ENCODE results near the gene AHRR. TPM values are rescaled to one million over a fixed set of nuclear protein-coding genes. Genes with fewer than 3 reads are reported as not detected.
"Not testable (repeated sequence)": the region's sequence is repeated elsewhere in the genome, so short reads cannot be mapped to it uniquely, and the experiment has no call there.

The AHRR gene
- total RNA-seq, 1 donor = 22.5 TPM

GRCh38 chr5:307306-307705 is 14.2 kb upstream of the AHRR start:
- TF ChIP-seq, protein P1, sequence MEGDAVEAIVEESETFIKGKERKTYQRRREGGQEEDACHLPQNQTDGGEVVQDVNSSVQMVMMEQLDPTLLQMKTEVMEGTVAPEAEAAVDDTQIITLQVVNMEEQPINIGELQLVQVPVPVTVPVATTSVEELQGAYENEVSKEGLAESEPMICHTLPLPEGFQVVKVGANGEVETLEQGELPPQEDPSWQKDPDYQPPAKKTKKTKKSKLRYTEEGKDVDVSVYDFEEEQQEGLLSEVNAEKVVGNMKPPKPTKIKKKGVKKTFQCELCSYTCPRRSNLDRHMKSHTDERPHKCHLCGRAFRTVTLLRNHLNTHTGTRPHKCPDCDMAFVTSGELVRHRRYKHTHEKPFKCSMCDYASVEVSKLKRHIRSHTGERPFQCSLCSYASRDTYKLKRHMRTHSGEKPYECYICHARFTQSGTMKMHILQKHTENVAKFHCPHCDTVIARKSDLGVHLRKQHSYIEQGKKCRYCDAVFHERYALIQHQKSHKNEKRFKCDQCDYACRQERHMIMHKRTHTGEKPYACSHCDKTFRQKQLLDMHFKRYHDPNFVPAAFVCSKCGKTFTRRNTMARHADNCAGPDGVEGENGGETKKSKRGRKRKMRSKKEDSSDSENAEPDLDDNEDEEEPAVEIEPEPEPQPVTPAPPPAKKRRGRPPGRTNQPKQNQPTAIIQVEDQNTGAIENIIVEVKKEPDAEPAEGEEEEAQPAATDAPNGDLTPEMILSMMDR (IDR thresholded peaks at IDR 0.05; ENCODE audit: insufficient read depth, low read depth, low read length) = no peak
- H3K4me3 ChIP-seq (ENCODE audit: low read depth, low read length) = no peak overlapping the region
- no peak for DNase-seq (ENCODE audit: low read depth)

DNA sequence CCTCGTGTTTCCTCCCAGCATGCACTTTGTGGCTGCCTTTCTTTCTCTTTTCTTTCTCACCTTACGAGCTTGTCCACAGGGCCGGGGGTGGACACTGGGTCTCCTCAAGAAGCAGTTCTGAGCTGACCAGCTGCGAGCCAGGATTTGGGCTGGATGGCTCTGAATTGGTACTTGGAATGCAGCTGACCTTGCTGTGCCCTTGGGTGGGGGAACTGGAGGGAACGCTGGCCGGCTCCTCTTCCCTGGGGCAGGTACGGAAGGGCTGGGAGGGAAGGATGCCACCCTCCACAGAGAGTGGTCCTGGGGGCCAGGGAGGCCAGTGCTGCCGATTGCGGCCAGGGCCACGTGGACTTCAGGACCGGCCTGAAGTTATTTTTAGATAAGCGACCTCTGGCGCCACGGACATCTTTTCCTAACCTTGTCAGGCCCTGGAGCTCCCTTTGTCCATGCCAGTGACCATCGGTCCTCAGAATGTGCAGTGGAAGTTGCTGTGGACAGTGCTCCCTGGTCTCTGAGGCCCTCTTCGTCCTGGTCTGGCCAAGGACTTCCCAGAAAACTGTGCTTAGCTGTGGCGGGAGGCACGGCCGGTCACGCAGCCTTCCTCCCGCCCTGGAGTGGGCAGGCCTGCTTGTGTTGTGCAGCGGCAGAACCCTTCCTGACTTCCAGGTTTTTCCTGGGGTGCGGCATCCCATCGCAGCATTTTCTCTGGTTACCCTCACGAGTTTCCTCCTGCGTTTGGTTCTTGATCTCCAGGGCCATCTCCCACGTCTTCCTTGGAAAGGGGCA is 13.5 kb upstream of the AHRR start:
- H3K4me3 ChIP-seq (ENCODE audit: low read depth, low read length) = no peak overlapping the region
- DNase-seq (ENCODE audit: low read depth) = no peak
- TF ChIP-seq, protein P1 (IDR thresholded peaks at IDR 0.05; ENCODE audit: insufficient read depth, low read depth, low read length) = no peak

- TF ChIP-seq, protein P1 (IDR thresholded peaks at IDR 0.05; ENCODE audit: insufficient read depth, low read depth, low read length) = peak; percentile 58
- no peak overlapping the region for H3K4me3 ChIP-seq (ENCODE audit: low read depth, low read length)
- peak; percentile 68 for DNase-seq (ENCODE audit: low read depth)
Observed at GRCh38 chr5:308672-309271, 12.7 kb upstream of the AHRR start.

GRCh38 chr5:309831-310230 is 11.7 kb upstream of the AHRR start:
- DNase-seq (ENCODE audit: low read depth); H3K4me3 ChIP-seq (ENCODE audit: low read depth, low read length): not testable (repeated sequence)

DNA sequence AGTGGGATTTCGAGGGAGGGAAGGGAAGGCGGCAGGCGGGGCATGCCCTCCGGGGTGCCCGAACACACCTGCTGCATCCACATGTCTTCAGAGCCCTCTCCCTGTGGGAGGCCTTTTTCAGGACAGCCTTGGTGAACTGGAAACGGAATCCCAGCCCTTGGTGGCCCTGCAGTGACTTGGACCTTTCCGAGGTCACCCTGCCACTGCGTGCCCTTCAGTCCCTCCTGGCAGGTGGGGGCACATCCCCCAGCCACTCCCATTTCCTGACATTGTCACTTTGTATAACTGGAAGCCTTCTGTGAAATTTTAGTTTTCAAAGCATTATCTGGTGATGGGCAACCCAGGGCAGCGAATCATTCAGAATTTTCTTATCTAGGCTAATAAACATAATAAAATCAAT is 11.0 kb upstream of the AHRR start:
- no peak overlapping the region for H3K4me3 ChIP-seq (ENCODE audit: low read depth, low read length)
- no peak for DNase-seq (ENCODE audit: low read depth)
- TF ChIP-seq, protein P1 (IDR thresholded peaks at IDR 0.05; ENCODE audit: insufficient read depth, low read depth, low read length) = no peak

- peak; percentile 55 for DNase-seq (ENCODE audit: low read depth)
- H3K4me3 ChIP-seq (ENCODE audit: low read depth, low read length) = no peak overlapping the region
- TF ChIP-seq, protein P1 (IDR thresholded peaks at IDR 0.05; ENCODE audit: insufficient read depth, low read depth, low read length) = no peak
Observed at GRCh38 chr5:310941-311434, 10.5 kb upstream of the AHRR start.

DNA sequence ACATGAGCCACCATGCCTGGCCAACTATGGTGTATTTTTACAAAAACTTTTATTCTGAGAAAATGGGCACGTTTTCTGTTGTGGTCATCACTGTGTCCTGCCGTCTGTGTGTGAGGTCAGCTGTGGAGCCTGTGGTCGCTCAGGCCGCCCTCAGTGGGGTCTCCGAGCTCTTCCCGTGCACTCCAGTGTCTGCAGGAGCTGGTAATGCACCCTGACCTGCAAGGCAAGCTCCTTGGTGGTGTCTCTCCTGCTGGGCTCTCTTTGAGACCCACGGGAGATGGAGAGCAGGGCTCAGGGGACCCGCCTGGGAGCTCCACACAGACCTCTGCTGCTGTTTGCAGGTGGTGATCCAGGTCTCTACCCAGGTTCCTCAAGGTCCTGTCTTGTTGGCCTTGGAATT is 9.6 kb upstream of the AHRR start:
- DNase-seq (ENCODE audit: low read depth) = no peak
- TF ChIP-seq, protein P1 (IDR thresholded peaks at IDR 0.05; ENCODE audit: insufficient read depth, low read depth, low read length) = no peak
- H3K4me3 ChIP-seq (ENCODE audit: low read depth, low read length) = no peak overlapping the region

Data from fibroblast of villous mesenchyme (primary cell).